Esophagus mucosa (tissue), 1 donor: ENCODE measurements around the gene EIF3B. TPM values are rescaled to one million over a fixed set of nuclear protein-coding genes. Genes with fewer than 3 reads are reported as not detected.
A peak's percentile ranks its signal among the peaks of the same experiment; 100 is the strongest.
"Not testable (repeated sequence)": the region's sequence is repeated elsewhere in the genome, so short reads cannot be mapped to it uniquely, and the experiment has no call there.

Source experiments
- ATAC-seq: fragments of 200-7000 bp; cut with Tn5 transposase; one replicate; pipeline ENCODE4 v1.9.1; 2020
- total RNA-seq: library from RNA; stranded (reverse); gene quantifications from one replicate; pipeline ENCODE4 v1.2.4, GENCODE V29; 2023
- donor health status: DM: yes; HTN: yes; CAD: no.

Gene EIF3B
- total RNA-seq, 1 donor from 2014 or later: 119 TPM

- no peak for ATAC-seq
Observed at GRCh38 chr7:2379161-2379560, 24.5 kb downstream of the EIF3B start.

GRCh38 chr7:2379821-2380450 lies 25.3 kb downstream of the EIF3B start:
- ATAC-seq: no peak

GRCh38 chr7:2380461-2380860 lies 25.8 kb downstream of the EIF3B start:
- ATAC-seq: no peak

- no peak for ATAC-seq
Observed at GRCh38 chr7:2381227-2381626, 26.6 kb downstream of the EIF3B start.

GRCh38 chr7:2381881-2382509 lies 27.4 kb downstream of the EIF3B start:
- ATAC-seq: no peak

GRCh38 chr7:2383543-2384274 lies 29.1 kb downstream of the EIF3B start:
- ATAC-seq: peak; percentile 6

GRCh38 chr7:2384354-2385243 lies 30.0 kb downstream of the EIF3B start:
- ATAC-seq: no peak

- ATAC-seq: not testable (repeated sequence)
Observed at GRCh38 chr7:2386122-2386521, 31.5 kb downstream of the EIF3B start.

- ATAC-seq: no peak
Observed at GRCh38 chr7:2386964-2387669, 32.5 kb downstream of the EIF3B start.

GRCh38 chr7:2387897-2388636 lies 33.4 kb downstream of the EIF3B start:
- ATAC-seq: peak; percentile 52

GRCh38 chr7:2388637-2388954 lies 34.0 kb downstream of the EIF3B start:
- ATAC-seq: no peak

GRCh38 chr7:2390020-2390816 lies 35.6 kb downstream of the EIF3B start:
- peak; percentile 32 for ATAC-seq

GRCh38 chr7:2393706-2394105 lies 39.1 kb downstream of the EIF3B start:
- ATAC-seq: no peak

- no peak for ATAC-seq
Observed at GRCh38 chr7:2394566-2395082, 40.0 kb downstream of the EIF3B start.

- ATAC-seq: no peak
Observed at GRCh38 chr7:2398506-2398905, 43.9 kb downstream of the EIF3B start.

- no peak for ATAC-seq
Observed at GRCh38 chr7:2399848-2400587, 45.4 kb downstream of the EIF3B start.

- ATAC-seq: no peak
Observed at GRCh38 chr7:2402687-2403013, 48.0 kb downstream of the EIF3B start.

GRCh38 chr7:2403014-2403717 lies 48.5 kb downstream of the EIF3B start, which contains the start of gene CHST12:
Gene CHST12 (plus strand): TSS chr7:2403611. CDS start chr7:2432640, 29,029 bp downstream.
- peak; percentile 91 for ATAC-seq
